Activated CD4-positive, alpha-beta T cell treated with anti-CD3 and anti-CD28 coated beads, Interleukin-2, amount 50 U/mL, for 4 hours (primary cell): ENCODE measurements around the gene KDM4B.

Experiments
- DNase-seq, 2 experiments: peaks; one replicate each; pipeline ENCODE4 v3.0.0-alpha.2; 2020

The KDM4B gene

GRCh38 chr19:5093948-5094718, 125.2 kb downstream of the KDM4B start:
- no peak for DNase-seq

DNA sequence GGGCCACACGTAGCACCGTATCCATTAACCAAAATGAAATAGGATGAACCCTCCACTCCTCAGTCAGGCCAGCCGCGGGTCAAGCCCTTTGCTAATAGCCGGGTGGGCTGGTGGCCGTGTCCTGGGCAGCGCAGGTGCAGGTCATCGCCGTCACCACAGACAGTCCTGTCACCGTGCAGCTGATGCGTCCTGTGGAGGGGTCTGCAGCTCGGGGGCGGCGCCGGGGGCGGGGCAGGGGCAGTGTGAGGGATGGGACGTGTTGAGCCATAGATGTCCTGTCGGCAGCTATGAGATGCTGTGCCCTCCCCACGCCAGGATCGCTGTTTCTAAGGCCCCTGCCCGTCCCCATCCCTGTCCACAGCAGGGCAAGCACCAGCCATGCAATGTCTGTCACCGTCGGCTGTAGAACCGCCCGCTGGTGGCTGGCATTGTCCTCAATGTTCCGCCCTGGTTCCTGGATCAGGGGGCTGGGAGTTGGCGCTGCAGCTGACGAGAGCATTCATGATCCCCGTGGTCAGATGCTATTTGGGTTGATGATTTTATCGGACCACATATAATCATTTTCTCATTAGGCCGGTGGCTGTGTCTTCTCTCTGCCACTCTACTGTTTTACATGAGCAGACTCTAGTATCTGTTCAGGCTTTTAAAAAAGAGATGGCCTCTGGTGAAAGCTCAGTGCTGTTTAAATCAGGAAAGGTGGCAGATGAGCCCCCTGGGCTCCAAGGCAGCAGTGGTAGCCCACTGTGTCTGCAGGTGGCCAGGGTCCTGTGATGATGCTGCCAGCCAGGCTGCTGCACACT, 126.1 kb downstream of the KDM4B start:
- DNase-seq = no peak

DNA sequence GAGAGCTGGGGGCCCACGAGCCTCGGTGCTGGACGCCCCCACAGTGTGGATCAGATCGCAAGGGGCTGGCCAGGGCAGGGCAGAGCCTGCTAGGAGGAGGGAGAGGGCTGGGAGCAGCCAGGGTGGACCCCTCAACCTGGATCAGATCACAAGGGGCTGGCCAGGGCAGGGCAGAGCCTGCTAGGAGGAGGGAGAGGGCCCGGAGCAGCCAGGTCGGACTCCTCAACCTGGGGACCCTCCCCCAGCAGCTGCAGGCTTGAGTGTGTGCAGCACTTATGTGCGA, 126.6 kb downstream of the KDM4B start:
- DNase-seq = no peak

GRCh38 chr19:5096536-5096935, 127.6 kb downstream of the KDM4B start:
- DNase-seq = no peak

- DNase-seq = no peak
Observed at GRCh38 chr19:5097331-5097930, 128.5 kb downstream of the KDM4B start.

DNA sequence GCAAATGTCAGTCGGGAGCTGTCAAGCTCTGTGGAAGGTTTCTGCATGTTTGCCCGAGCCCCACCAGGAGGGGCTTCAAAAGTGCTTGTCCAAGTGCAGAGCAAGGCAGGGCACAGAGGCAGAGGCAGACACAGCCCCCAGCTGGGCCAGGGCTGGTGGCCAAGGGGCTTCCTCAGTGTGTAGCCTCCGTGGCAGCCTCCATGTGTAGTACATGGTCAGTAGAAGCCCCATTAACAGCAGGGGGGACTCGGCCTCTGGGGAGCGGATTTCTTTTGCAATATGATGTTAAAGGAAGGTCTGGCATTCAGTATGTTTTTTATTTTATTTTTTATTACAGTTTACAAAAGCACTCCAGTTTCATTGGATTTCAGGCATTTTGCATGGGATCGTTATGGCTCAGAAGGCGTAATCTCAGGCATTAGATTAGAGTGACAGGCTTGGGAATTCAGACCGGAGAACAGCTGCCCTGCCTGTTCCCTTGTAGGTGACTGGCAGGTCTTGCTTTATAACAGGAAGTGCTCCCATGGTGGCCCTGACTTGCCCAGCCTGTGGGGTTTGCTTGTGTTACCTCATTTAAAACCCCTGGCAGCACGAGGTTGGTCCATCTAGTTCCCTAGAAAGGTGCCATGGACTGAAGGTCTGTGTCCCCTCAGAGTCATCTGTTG, 129.2 kb downstream of the KDM4B start:
- DNase-seq = no peak

DNA sequence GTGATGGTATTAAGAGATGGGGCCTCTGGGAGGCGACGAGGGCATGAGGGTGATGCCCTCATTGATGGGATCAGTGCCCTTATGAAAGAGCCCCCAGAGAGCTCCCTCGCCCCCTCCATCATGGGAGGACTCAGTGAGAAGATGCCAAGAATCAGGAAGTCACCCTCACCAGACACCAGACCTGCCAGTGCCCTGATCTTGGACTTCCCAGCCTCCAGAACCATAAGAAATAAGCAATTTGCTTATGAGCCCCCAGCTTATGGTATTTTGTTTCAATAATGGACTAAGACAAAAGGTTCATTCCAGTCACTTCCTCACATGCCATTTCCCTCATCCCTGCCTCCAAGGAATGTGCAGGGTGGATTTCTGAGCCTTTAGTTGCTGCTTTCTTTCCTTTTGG, 129.7 kb downstream of the KDM4B start:
- DNase-seq = no peak

DNA sequence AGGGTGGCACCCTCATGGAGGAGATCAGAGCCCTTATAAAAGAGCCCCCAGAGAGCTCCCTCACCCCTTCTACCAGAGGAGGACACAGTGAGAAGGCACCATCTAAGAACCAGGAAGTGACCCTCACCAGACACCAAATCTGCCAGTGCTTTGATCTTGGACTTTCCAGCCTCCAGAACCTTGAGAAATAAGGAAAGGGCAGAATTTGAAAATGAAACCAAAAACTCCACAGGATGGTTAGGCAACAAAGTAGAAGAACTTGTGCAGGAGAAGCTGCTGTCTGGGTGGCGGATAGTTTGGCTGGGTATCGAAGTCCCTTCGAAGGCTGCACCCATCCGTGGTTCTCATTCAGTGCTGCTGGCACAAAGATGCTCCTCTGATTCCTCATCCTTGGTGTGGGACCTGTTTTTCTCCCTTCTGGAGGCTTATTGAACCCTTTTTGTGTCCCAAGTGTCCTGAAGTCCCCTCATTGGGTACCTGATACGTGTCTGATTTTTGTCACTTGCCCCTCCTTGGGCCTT, 130.8 kb downstream of the KDM4B start:
- DNase-seq = no peak

GRCh38 chr19:5101871-5102270, 133.0 kb downstream of the KDM4B start:
- DNase-seq = no peak

- no peak for DNase-seq
Observed at GRCh38 chr19:5102520-5102919, 133.6 kb downstream of the KDM4B start.

DNA sequence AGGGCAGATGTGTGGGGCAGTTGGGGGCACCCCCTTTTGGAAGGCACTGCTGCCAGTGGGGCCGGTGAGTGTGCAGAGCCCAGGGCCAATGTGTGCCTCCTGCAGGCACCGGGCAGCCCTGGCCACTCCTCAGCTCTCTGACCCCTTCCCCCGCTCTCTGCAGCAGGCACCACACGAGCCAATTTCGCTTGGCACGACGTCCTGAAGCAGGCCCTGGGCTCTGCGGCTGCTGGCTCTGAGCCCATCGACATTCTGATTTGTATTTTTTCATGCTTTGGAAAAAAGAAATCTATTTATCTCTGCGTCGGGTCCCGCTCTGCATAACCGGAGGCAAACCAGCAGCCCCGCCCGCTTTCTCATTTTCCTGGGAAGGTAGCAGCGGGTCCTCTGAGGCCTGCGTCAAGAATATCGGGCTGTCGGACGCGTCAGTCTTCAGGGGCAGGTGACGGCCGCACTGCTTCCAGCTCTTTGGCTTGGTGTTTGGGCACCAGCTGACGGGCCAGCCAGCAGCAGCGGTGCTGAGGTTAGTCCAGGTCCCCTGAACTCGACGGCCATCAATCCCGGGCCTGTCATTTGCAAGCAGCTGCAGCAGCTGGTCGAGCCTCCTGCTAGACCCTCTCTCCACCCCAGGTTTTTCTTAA, 134.3 kb downstream of the KDM4B start:
- DNase-seq = no peak

- DNase-seq = no peak
Observed at GRCh38 chr19:5103812-5104410, 135.0 kb downstream of the KDM4B start.

DNA sequence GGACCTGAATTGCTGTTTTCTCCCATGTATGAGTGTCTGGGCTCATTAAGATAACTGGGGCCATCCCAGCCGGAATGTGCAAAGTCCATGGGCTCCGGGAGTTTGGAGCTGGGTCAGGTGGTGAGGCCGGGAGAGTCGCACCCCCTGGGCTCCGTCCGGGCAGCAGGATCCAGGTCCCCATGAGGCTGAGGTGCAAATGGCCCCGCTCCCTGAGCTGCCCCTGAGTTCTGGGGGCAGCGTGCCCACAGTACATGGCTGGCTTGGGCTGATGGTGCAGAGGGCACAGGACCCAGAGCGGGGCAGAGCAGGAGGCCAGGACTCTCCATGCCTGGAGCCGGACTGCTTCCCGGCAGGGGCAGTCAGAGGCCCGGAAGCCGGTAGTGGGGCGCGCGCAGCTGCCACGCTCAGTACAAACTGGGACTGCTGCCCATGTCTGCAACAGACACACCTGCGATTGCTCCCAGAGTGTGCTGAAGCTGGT, 136.0 kb downstream of the KDM4B start:
- DNase-seq = no peak

DNA sequence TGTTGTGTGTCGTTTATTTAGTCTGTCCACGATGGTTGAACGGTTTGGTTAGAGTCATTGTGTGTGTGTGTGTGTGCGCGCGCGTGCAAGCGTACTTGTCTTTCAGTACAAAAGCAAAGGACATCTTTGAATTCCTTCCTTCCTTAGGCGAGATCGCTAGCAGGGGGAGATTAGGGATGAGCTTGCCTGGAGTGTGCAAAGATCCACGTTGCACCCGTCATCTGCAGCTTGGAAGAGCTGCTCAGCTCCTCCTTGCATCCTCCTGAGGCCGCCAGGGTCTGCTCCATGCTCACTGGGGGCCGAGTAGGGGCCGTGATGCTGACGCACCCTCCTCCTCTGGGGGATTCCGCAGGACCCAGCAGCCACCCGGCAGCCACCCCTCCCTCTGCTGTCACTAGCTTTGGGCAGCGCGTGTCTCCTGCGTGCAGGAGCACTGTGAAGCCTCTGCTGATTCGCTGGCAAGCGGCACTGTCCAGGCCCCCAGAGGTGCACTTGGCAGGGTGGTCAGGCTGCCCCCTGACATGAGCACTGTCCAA, 137.3 kb downstream of the KDM4B start:
- no peak for DNase-seq

GRCh38 chr19:5106971-5107370, 138.1 kb downstream of the KDM4B start:
- no peak for DNase-seq

GRCh38 chr19:5107432-5108122, 138.7 kb downstream of the KDM4B start:
- DNase-seq = no peak

DNA sequence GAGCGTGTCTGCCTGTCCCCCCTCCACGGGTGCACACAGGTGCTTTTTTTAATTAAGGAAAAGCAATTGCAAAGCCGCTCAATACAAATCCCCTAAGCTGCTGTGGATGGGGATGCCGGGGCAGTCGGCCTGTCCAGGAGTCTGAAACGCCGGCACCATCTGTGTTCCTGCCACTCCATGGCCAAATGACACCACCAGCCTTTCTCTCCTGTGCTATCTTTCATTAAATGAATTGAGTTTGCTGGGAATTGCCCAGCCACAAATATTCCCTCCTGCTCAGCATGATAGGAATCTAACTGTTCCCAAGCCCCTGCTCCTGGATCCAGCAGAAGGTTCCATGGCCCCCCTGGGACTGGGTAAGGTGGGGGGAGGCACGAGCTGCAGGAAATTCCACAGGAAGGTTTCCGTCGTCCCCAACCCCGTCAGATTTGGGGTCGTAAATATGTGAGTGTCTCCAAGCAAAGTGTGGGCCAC, 139.2 kb downstream of the KDM4B start:
- no peak for DNase-seq

DNA sequence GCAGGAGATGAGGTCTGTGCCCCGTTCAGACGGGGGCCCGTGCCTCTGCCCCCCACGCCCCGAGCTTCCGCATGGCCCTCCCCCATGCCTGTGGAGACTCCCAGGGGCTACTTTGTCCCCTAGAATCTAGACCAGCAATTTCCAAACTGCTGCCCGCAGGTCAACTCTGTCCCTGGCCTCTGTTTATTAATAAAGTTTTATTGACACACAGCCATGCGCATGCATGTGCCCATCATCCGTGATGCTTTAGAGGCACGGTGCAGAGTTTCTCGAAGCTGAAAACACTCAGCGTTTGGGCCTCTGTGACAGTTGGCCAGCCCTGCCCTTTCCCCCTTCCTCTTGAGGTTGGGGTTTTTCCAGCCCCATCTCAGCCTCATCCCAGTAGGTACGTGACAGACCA, 140.0 kb downstream of the KDM4B start:
- DNase-seq = no peak

DNA sequence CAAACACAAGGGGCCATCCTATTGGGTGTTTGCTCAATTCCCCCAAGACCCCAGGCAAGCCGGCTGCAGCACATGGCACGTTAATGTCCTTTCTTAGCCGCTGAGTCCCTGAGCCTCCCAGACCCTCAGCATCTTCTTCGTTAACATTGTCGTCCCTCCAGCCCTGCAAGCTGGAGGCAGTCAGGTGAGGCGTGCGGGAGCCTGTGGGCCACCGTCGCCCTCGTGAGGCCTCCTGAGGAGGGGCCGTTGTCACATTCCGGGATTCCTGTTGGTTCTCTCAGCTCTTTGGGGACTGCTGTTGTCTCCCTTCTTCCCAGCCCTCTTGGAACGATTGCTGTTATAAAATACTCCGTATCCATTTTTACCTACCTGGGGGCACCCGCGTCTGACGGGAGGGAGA, 140.6 kb downstream of the KDM4B start:
- no peak for DNase-seq

- no peak for DNase-seq
Observed at GRCh38 chr19:5110546-5110945, 141.6 kb downstream of the KDM4B start.

GRCh38 chr19:5111051-5111450, 142.1 kb downstream of the KDM4B start:
- no peak for DNase-seq
